H1 (cell line): ENCODE data around the gene LTBP1. TPM values are rescaled to one million over a fixed set of nuclear protein-coding genes. Genes with fewer than 3 reads are reported as not detected.

Experiments
- CTCF ChIA-PET: fragments of 300-600 bp; sonication (Branson Sonifier 250); formaldehyde crosslinking; loops from one replicate; lab custom pipeline; 2021; ENCODE audit not compliant: partially characterized antibody; lab: Charles Lee
- POLR2A ChIA-PET: fragments of 300-600 bp; sonication (Branson Sonifier 250); formaldehyde crosslinking; loops from one replicate; lab custom pipeline; 2021; ENCODE audit warnings: inconsistent platforms; ENCODE audit not compliant: partially characterized antibody; lab: Charles Lee
- DNase-seq, 2 experiments: peaks; one replicate each; pipeline versions ENCODE4 v3.0.0 to v3.0.0-alpha.2; 2010 to 2022; ENCODE audit warnings: low spot score in 2 of 2, low read depth in 1 of 2, mixed read lengths in 1 of 2
- FAIRE-seq: peaks from 2 replicates; lab custom pipeline; 2011; peaks lifted over from hg19 to GRCh38; lab: Jason Lieb, UNC
- H2AFZ ChIP-seq: 2 replicates; pipeline ENCODE4 v1.8.1; 2012; ENCODE audit warnings: low read length, inconsistent platforms
- H2AK5ac ChIP-seq: 2 replicates; pipeline ENCODE4 v1.6.1; 2013; ENCODE audit warnings: low read depth, low read length
- H2BK120ac ChIP-seq: replicated peaks from 2 replicates; pipeline ENCODE3; 2013; ENCODE audit warnings: low read depth, low read length, inconsistent platforms
- H2BK12ac ChIP-seq: 2 replicates; pipeline ENCODE4 v1.6.1; 2013; ENCODE audit warnings: low read depth, low read length
- H2BK15ac ChIP-seq: 2 replicates; pipeline ENCODE4 v1.6.1; 2013; ENCODE audit warnings: low read length
- H2BK20ac ChIP-seq: 2 replicates; pipeline ENCODE4 v1.6.1; 2013; ENCODE audit warnings: low read length
- H2BK5ac ChIP-seq: 2 replicates; pipeline ENCODE4 v1.6.1; 2013; ENCODE audit warnings: low read depth, low read length
- H3K14ac ChIP-seq: 2 replicates; pipeline ENCODE4 v1.6.1; 2013; ENCODE audit warnings: inconsistent platforms; ENCODE audit not compliant: insufficient read length
- H3K18ac ChIP-seq: 2 replicates; pipeline ENCODE4 v1.6.1; 2013; ENCODE audit warnings: low read length; ENCODE audit errors: extremely low read depth
- H3K23ac ChIP-seq: 2 replicates; pipeline ENCODE4 v1.6.1; 2013; ENCODE audit warnings: inconsistent platforms; ENCODE audit not compliant: insufficient read length
- H3K23me2 ChIP-seq: 2 replicates; pipeline ENCODE4 v1.6.1; 2013; ENCODE audit warnings: low read depth, low read length
- H3K27ac ChIP-seq: 2 replicates; pipeline ENCODE4 v1.6.1; 2011; ENCODE audit warnings: low read depth, low read length, inconsistent platforms
- H3K27me3 ChIP-seq, 4 experiments: replicated peaks in 1 of 4; 1 replicate in 1 of 4; 2 replicates in 3 of 4; pipeline versions ENCODE4 v1.6.1 to v1.8.1; 2011 to 2013; ENCODE audit warnings: low read length in 3 of 4, mild to moderate bottlenecking in 3 of 4, inconsistent platforms in 2 of 4, mixed read lengths in 2 of 4, moderate library complexity in 1 of 4; ENCODE audit not compliant: control insufficient read depth in 3 of 4, insufficient read depth in 3 of 4; ENCODE audit errors: extremely low read depth in 1 of 4
- H3K36me3 ChIP-seq, 4 experiments: 2 replicates each; pipeline versions ENCODE4 v1.6.1 to v1.8.1; 2011 to 2013; ENCODE audit warnings: mild to moderate bottlenecking in 4 of 4, low read length in 3 of 4, moderate library complexity in 2 of 4, control low read depth in 1 of 4, inconsistent platforms in 1 of 4; ENCODE audit not compliant: insufficient read depth in 4 of 4, control insufficient read depth in 2 of 4
- H3K4ac ChIP-seq: replicated peaks from 2 replicates; pipeline ENCODE3; 2013; ENCODE audit warnings: low read length, low read depth, mixed read lengths, inconsistent platforms; ENCODE audit not compliant: insufficient read length
- H3K4me1 ChIP-seq, 4 experiments: replicated peaks in 1 of 4; 1 replicate in 1 of 4; 2 replicates in 3 of 4; pipeline versions ENCODE4 v1.6.1 to v1.8.1; 2011 to 2013; ENCODE audit warnings: low read length in 3 of 4, inconsistent platforms in 2 of 4, mixed read lengths in 1 of 4; ENCODE audit not compliant: insufficient read depth in 4 of 4, control insufficient read depth in 3 of 4
- H3K4me2 ChIP-seq, 2 experiments: 2 replicates each; pipeline versions ENCODE4 v1.6.1 to v1.8.1; 2011 to 2013; ENCODE audit warnings: low read depth in 2 of 2, low read length in 2 of 2, control low read depth in 1 of 2, inconsistent platforms in 1 of 2, mild to moderate bottlenecking in 1 of 2; ENCODE audit not compliant: insufficient read depth in 1 of 2
- H3K4me3 ChIP-seq, 4 experiments: fragments of 200-600, 300-600 bp in 1 of 4; sonication (generic), shearing (Covaris generic), sonication (Bioruptor Twin) in 1 of 4; 2 replicates each; pipeline versions ENCODE4 v1.5.1 to v1.8.1; 2011 to 2016; ENCODE audit warnings: low read length in 4 of 4, low read depth in 3 of 4, control low read depth in 2 of 4, inconsistent platforms in 2 of 4, mild to moderate bottlenecking in 2 of 4, mixed read lengths in 1 of 4, moderate library complexity in 1 of 4; ENCODE audit not compliant: insufficient read depth in 2 of 4; ENCODE audit errors: extremely low read depth in 1 of 4
- H3K56ac ChIP-seq: replicated peaks from 2 replicates; pipeline ENCODE3; 2013; ENCODE audit warnings: low read depth, mild to moderate bottlenecking, mixed read lengths, low read length, inconsistent platforms; ENCODE audit not compliant: insufficient read length
- H3K79me1 ChIP-seq: 2 replicates; pipeline ENCODE4 v1.6.1; 2013; ENCODE audit warnings: low read depth, low read length, control low read depth
- H3K79me2 ChIP-seq, 2 experiments: 2 replicates each; pipeline versions ENCODE4 v1.6.1 to v1.8.1; 2012 to 2013; ENCODE audit warnings: low read length in 2 of 2, mild to moderate bottlenecking in 2 of 2, inconsistent platforms in 1 of 2; ENCODE audit not compliant: insufficient read depth in 2 of 2, control insufficient read depth in 1 of 2
- H3K9ac ChIP-seq, 4 experiments: replicated peaks in 1 of 4; 1 replicate in 1 of 4; 2 replicates in 3 of 4; pipeline versions ENCODE4 v1.6.1 to v1.8.1; 2011 to 2013; ENCODE audit warnings: low read depth in 3 of 4, low read length in 3 of 4, control low read depth in 2 of 4, mild to moderate bottlenecking in 2 of 4, moderate library complexity in 2 of 4, inconsistent platforms in 1 of 4; ENCODE audit errors: extremely low read depth in 1 of 4
- H3K9me3 ChIP-seq, 2 experiments: 2 replicates each; pipeline versions ENCODE4 v1.6.1 to v1.8.1; 2012 to 2013; ENCODE audit warnings: mild to moderate bottlenecking in 2 of 2, moderate library complexity in 2 of 2, control low read depth in 1 of 2, inconsistent platforms in 1 of 2, low read depth in 1 of 2, low read length in 1 of 2, mixed read lengths in 1 of 2; ENCODE audit not compliant: insufficient read depth in 2 of 2
- H4K20me1 ChIP-seq, 2 experiments: replicated peaks in 1 of 2; 2 replicates each; pipeline versions ENCODE3 to v1.8.1; 2011 to 2013; ENCODE audit warnings: inconsistent platforms in 2 of 2, low read length in 2 of 2, mild to moderate bottlenecking in 1 of 2; ENCODE audit not compliant: insufficient read depth in 2 of 2, control insufficient read depth in 1 of 2
- H4K5ac ChIP-seq: 2 replicates; pipeline ENCODE4 v1.6.1; 2013; ENCODE audit warnings: low read length, low read depth, mixed read lengths, inconsistent platforms; ENCODE audit not compliant: insufficient read length
- H4K8ac ChIP-seq: 2 replicates; pipeline ENCODE4 v1.8.0; 2013; ENCODE audit warnings: mild to moderate bottlenecking, moderate library complexity, low read length, inconsistent platforms; ENCODE audit not compliant: insufficient read depth; ENCODE audit errors: extremely low read depth
- H4K91ac ChIP-seq: replicated peaks from 2 replicates; pipeline ENCODE3; 2013; ENCODE audit warnings: low read length, mixed read lengths, inconsistent platforms; ENCODE audit not compliant: insufficient read length
- BACH1 ChIP-seq: IDR thresholded peaks from 2 replicates; pipeline ENCODE4 v1.6.1; 2012; ENCODE audit warnings: low read length, improper control_type of control experiment
- CBX8 ChIP-seq: fragments of 300-800, 300-1000 bp; sonication (generic); IDR thresholded peaks from 2 replicates; pipeline ENCODE4 v1.7.1; 2016; ENCODE audit warnings: low read depth, low read length, borderline replicate concordance
- GABPA ChIP-seq: IDR thresholded peaks from 2 replicates; pipeline ENCODE4 v1.6.1; 2011; ENCODE audit warnings: mild to moderate bottlenecking, low read length, moderate library complexity, borderline replicate concordance; ENCODE audit not compliant: insufficient read depth
- MAFK ChIP-seq: IDR thresholded peaks from 2 replicates; pipeline ENCODE4 v1.6.1; 2012; ENCODE audit warnings: low read depth, mild to moderate bottlenecking, improper control_type of control experiment, low read length
- NRF1 ChIP-seq: IDR thresholded peaks from 2 replicates; pipeline ENCODE4 v1.6.1; 2011; ENCODE audit warnings: mild to moderate bottlenecking, low read depth, low read length, improper control_type of control experiment
- RXRA ChIP-seq: IDR thresholded peaks from 2 replicates; pipeline ENCODE4 v1.6.1; 2011; ENCODE audit warnings: low read depth, mild to moderate bottlenecking, low read length, moderate library complexity; ENCODE audit not compliant: insufficient read depth
- SAP30 ChIP-seq: fragments of 300-600 bp; sonication (generic); IDR thresholded peaks from 2 replicates; pipeline ENCODE4 v1.7.1; 2012; ENCODE audit warnings: low read length, moderate library complexity, mild to moderate bottlenecking, inconsistent platforms; ENCODE audit not compliant: insufficient read depth, insufficient replicate concordance
- SUZ12 ChIP-seq: fragments of 200-600 bp; sonication (generic); IDR thresholded peaks from 2 replicates; pipeline ENCODE4 v1.6.1; 2012; ENCODE audit warnings: mild to moderate bottlenecking, inconsistent platforms, low read length, moderate library complexity, mixed read lengths
- TAF7 ChIP-seq: optimal IDR thresholded peaks from 2 replicates; pipeline ENCODE3; 2011; ENCODE audit warnings: low read depth, mild to moderate bottlenecking, inconsistent platforms, low read length, moderate library complexity, borderline replicate concordance
- TCF12 ChIP-seq: IDR thresholded peaks from 2 replicates; pipeline ENCODE4 v1.6.1; 2011; ENCODE audit warnings: low read depth, mild to moderate bottlenecking, low read length
- TEAD4 ChIP-seq: IDR thresholded peaks from 2 replicates; pipeline ENCODE4 v1.6.1; 2012; ENCODE audit warnings: low read depth, low read length, inconsistent platforms, mixed read lengths
- WGBS, 2 experiments: shearing (Covaris generic) in 1 of 2; methylation state at CpG; one replicate each; pipeline versions ENCODE4 v1.1.6 to v1.1.7; 2013 to 2015; ENCODE audit warnings: low lambda C conversion rate in 2 of 2, mixed read lengths in 2 of 2, inconsistent platforms in 1 of 2, low coverage in 1 of 2, missing lambda C conversion rate in 1 of 2; ENCODE audit not compliant: insufficient replicate concordance in 2 of 2, insufficient coverage in 1 of 2, insufficient read length in 1 of 2; ENCODE audit errors: extremely low coverage in 1 of 2, missing lambda C conversion rate in 1 of 2; 5-methylcytosine and 5-hydroxymethylcytosine counted together
- polyA plus RNA-seq, 7 experiments: library from polyadenylated mRNA; depleted of rRNA in 3 of 7; stranded (reverse) in 5 of 7; unstranded in 2 of 7; fragments of >200 nt in 5 of 7; fragments of 200-250 nt in 2 of 7; gene quantifications; 1 replicate in 5 of 7; 2 replicates in 1 of 7; 4 replicates in 1 of 7; pipeline versions ENCODE4 v1.2.1 to v1.2.3, GENCODE V29; 2011 to 2013; ENCODE audit warnings: missing spikeins in 2 of 7, mixed read lengths in 2 of 7
- total RNA-seq: library from RNA; stranded (reverse); fragmentation: NEBNext Ultra II Directional; extraction: Animal tissue kit (Norgen Biotek cat#: 25700); gene quantifications from 2 replicates; pipeline ENCODE4 v1.2.1, GENCODE V29; 2021
- TF ChIP-seq, protein P1 (sequence below): IDR thresholded peaks from 2 replicates; pipeline ENCODE4 v1.6.1; 2012; ENCODE audit warnings: low read length, inconsistent platforms

The LTBP1 gene
- total and polyA plus RNA-seq, 2 of the 8 experiments (the other 6 are each of a cell fraction or from before 2014, with no cell fraction given) = 15.4 to 24.7 TPM

DNA sequence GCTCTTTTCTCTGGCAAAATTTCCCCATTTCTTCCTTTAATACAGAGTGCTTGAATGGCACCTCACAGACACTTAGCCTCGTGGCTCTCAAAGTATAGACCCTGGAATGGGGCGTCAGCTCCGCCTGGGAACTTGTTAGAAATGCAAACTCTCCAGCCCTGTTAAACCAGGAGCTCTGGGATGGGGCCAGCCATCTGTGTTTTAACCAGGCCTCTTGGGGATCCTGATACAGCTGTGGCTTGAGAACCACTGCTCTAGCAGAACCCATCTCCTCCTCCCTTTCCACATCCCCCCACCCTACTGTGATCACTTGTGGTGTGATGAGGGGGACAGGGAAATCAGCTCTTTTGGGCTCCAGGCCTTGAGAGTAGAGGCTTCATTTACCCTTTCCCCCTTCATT is 15.9 kb downstream of the LTBP1 start:
- H3K79me1 ChIP-seq = no peaks in the 10 kb centered on the region
- H3K27me3 ChIP-seq = no peaks in the 10 kb centered on the region
- no peak overlapping the region for H2BK5ac ChIP-seq
- no peak overlapping the region for H3K4ac ChIP-seq
- H2BK20ac ChIP-seq = no peak overlapping the region
- no peaks in the 10 kb centered on the region for H3K79me2 ChIP-seq
- H4K8ac ChIP-seq = no peak overlapping the region
- H3K23me2 ChIP-seq = no peaks in the 10 kb centered on the region
- no peak overlapping the region for H3K23ac ChIP-seq
- H4K5ac ChIP-seq = no peak overlapping the region
- no peak overlapping the region for H3K56ac ChIP-seq
- CTCF ChIA-PET = interaction anchor here (0.6 to 0.9 kb wide), 2 partner anchors 371 to 410 kb away, joined by 3 to 4 read pairs; no protein-coding TSS in a partner anchor
- WGBS, 2 experiments = 66% methylated on average over 3 of the region's 3 CpGs; no CpG with 5 or more reads in 1 of the 2 experiments
- H3K14ac ChIP-seq = no peak overlapping the region
- H2BK15ac ChIP-seq = no peak overlapping the region
- H2BK12ac ChIP-seq = no peak overlapping the region
- H2AK5ac ChIP-seq = no peak overlapping the region
- no peak overlapping the region for H3K9ac ChIP-seq
- H3K4me2 ChIP-seq = no peak overlapping the region
- DNase-seq (no peak), FAIRE-seq (no peak)
- H3K36me3 ChIP-seq = no peaks in the 10 kb centered on the region
- H3K9me3 ChIP-seq = no peaks in the 10 kb centered on the region
- no peak overlapping the region for H2BK120ac ChIP-seq
- H4K91ac ChIP-seq = no peak overlapping the region
- H2AFZ ChIP-seq = no peak overlapping the region
- H3K18ac ChIP-seq = no peak overlapping the region
- H4K20me1 ChIP-seq = no peaks in the 10 kb centered on the region
- peaks cover 0 to 3% (median 0%) of the 10 kb centered on the region in 4 experiments; a peak in 1 of 7 replicates for H3K4me1 ChIP-seq
- POLR2A ChIA-PET = interaction anchor here (0.6 to 0.9 kb wide), 3 partner anchors 9 to 230 kb away, joined by 3 read pairs; no protein-coding TSS in a partner anchor
- H3K4me3 ChIP-seq = no peak overlapping the region
- H3K27ac ChIP-seq = no peak overlapping the region
- TF ChIP-seq TCF12 (no peak), TAF7 (no peak), SUZ12 (no peak), SAP30 (no peak), RXRA (no peak), MAFK (no peak), BACH1 (no peak), CBX8 (no peak), TEAD4 (no peak), NRF1 (no peak), GABPA (no peak)
- TF ChIP-seq, protein P1, sequence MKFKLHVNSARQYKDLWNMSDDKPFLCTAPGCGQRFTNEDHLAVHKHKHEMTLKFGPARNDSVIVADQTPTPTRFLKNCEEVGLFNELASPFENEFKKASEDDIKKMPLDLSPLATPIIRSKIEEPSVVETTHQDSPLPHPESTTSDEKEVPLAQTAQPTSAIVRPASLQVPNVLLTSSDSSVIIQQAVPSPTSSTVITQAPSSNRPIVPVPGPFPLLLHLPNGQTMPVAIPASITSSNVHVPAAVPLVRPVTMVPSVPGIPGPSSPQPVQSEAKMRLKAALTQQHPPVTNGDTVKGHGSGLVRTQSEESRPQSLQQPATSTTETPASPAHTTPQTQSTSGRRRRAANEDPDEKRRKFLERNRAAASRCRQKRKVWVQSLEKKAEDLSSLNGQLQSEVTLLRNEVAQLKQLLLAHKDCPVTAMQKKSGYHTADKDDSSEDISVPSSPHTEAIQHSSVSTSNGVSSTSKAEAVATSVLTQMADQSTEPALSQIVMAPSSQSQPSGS = no peak
